ENCODE measurements around the gene FAHD2B.
A peak's percentile ranks its signal among the peaks of the same experiment; 100 is the strongest.
"Not testable (repeated sequence)": the region's sequence is repeated elsewhere in the genome, so short reads cannot be mapped to it uniquely, and the experiment has no call there.

Gene FAHD2B

GRCh38 chr2:97094772-97095611 is at the start of gene FAHD2B:
FAHD2B (minus strand) TSS chr2:97094882; CDS start chr2:97091706, 3,176 bp downstream.
- not testable (repeated sequence) for H3K9me3 ChIP-seq (replicated peaks in 1 of 11); H3K27ac ChIP-seq; H4K20me1 ChIP-seq; H3K36me3 ChIP-seq; H3K27me3 ChIP-seq
- Histone ChIP-seq H3K4me1 (peaks cover 7 to 21% (median 14%) of the 10 kb centered on the region in 10 experiments; a peak in 18 of 20 replicates), H3K9ac (peak within 1 kb of the TSS; percentile 42 to 66 (median 54); a peak in 18 of 22 replicates), H3K4me3 (peak within 1 kb of the TSS; percentile 42 to 63 (median 52)), H3K4me2 (peak within 1 kb of the TSS; percentile 73 to 89 (median 80))

DNA sequence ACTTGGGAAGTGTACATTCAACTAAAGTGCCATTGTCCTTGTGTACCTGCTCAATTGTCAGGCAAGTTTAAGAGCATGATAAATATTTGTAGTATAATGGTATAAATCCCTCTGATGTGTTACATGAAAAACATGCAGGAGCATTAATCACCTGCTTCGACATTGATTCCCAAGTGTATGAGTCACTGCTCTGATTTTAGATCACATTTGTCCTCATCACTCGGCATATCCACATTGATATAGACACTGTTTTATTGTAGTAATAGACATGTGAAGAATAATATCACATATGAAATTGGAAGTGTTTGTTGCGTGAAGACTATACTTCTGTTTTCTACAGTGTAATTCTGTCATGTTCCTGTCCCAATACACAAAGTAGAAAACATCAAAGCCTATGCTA is 49.3 kb upstream of the FAHD2B start:
- H3K9me3 ChIP-seq (replicated peaks in 1 of 11); H3K27ac ChIP-seq; H3K27me3 ChIP-seq; H3K9ac ChIP-seq; H3K4me3 ChIP-seq; H4K20me1 ChIP-seq; H3K4me1 ChIP-seq; H3K4me2 ChIP-seq: not testable (repeated sequence)
- peaks cover 0 to 31% (median 17%) of the 10 kb centered on the region in 11 experiments; a peak in 17 of 22 replicates for H3K36me3 ChIP-seq

GRCh38 chr2:97129090-97129489 is 34.4 kb upstream of the FAHD2B start:
- H3K4me1 ChIP-seq, H3K27me3 ChIP-seq, H3K9ac ChIP-seq, H3K4me2 ChIP-seq, H3K27ac ChIP-seq, H4K20me1 ChIP-seq, H3K4me3 ChIP-seq: not testable (repeated sequence)
- H3K36me3 ChIP-seq = peaks cover 0 to 14% (median 5%) of the 10 kb centered on the region in 11 experiments; a peak in 8 of 22 replicates
- H3K9me3 ChIP-seq (replicated peaks in 1 of 11) = peaks cover 0 to 14% (median 0%) of the 10 kb centered on the region in 11 experiments; a peak in 4 of 22 replicates

DNA sequence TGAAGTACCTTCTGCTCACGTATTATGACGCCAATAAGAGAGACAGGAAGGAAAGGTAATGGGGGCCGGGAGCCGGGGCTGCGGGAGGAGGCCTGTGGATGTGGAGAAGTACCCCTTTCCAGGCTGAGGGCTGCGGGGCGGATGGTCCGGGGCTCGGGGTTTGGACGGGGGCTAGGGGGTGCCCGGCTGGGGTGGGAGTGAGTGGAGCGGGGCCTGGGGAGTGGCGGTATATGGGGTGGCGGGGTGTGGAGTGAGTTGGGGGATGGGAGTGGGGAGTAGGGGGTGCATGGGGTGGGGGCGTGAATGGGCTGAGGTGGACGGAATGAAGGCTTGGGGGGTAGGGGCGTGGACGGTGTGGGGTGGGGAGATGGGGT is 19.2 kb upstream of the FAHD2B start:
- H3K9me3 ChIP-seq (replicated peaks in 1 of 11) = not testable (repeated sequence)
- H3K27ac ChIP-seq = peak overlapping the region in 10 of 11 experiments; percentile 55 to 87 (median 81); a peak in 21 of 22 replicates

DNA sequence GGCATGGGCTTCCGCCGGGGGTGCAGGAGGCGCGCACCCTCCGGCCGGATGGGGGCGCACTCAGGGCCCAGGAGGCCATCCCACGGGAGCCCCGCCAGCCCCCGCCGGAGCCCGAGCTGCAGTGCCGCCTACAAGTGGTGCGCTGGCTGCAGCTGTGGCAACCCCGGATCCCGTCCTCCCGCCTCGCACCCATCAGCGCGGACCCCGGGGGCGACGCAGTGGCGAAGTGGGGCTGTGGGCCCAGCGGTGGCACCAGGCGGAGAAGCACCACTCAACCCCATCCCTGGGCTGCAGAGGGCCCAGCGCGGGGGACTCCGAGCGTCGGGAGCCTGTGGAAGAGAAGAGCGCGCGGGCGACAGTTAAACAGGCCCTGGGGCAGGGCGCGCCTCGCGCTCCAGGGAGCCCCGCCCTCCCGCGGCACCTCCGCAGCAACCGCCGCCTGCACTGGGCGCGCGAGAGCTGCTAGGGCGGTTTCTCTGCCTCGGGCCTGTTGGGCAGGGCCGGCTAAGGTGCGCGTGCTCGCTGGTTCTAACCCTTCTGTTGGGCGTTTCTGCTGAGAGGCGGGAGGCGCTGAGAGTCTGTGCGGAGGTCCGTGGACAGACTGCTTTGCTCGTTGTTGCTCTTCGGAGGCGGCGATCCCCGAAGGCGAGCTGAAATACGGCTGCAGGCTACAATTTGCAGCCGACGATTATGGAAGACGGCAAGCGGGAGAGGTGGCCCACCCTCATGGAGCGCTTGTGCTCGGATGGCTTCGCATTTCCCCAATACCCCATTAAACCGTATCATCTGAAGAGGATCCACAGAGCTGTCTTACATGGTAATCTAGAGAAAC is 18.6 kb upstream of the FAHD2B start, which contains the start of gene ANKRD36:
TSS of gene ANKRD36 (plus strand) at position 104 of the 832 bp plus-strand sequence. CDS start at position 691, 587 bp downstream.
- Histone ChIP-seq H3K27ac (peak within 1 kb of the TSS; percentile 65 to 87 (median 81); a peak in 21 of 22 replicates), H3K4me1 (peaks cover 0 to 17% (median 9%) of the 10 kb centered on the region in 10 experiments; a peak in 13 of 20 replicates), H3K9ac (peak within 1 kb of the TSS; percentile 76 to 85 (median 83)), H3K4me2 (peak within 1 kb of the TSS; percentile 90 to 99 (median 97)), H3K4me3 (peak within 1 kb of the TSS; percentile 65 to 80 (median 71))
- not testable (repeated sequence) for H3K36me3 ChIP-seq; H3K27me3 ChIP-seq; H4K20me1 ChIP-seq; H3K9me3 ChIP-seq (replicated peaks in 1 of 11)

More for the DNA sequence above, 19.2 kb upstream of the FAHD2B start:
- Histone ChIP-seq H3K4me1 (peaks cover 0 to 13% (median 4%) of the 10 kb centered on the region in 10 experiments; a peak in 13 of 20 replicates), H3K4me2 (peak overlapping the region; percentile 32 to 99 (median 95); a peak in 20 of 22 replicates), H3K9ac (peak overlapping the region; percentile 76 to 85 (median 83)), H3K4me3 (peak overlapping the region; percentile 65 to 80 (median 71))
- not testable (repeated sequence) for H3K27me3 ChIP-seq, H4K20me1 ChIP-seq, H3K36me3 ChIP-seq

GRCh38 chr2:97112320-97113049 is 17.8 kb upstream of the FAHD2B start:
- Histone ChIP-seq H3K4me1 (peaks cover 0 to 17% (median 9%) of the 10 kb centered on the region in 10 experiments; a peak in 13 of 20 replicates), H3K4me3 (peak overlapping the region; percentile 65 to 80 (median 71)), H3K9ac (peak overlapping the region; percentile 76 to 85 (median 83)), H3K4me2 (peak overlapping the region; percentile 90 to 99 (median 97)), H3K27ac (peak overlapping the region; percentile 65 to 87 (median 81); a peak in 21 of 22 replicates)
- H3K9me3 ChIP-seq (replicated peaks in 1 of 11); H3K27me3 ChIP-seq; H3K36me3 ChIP-seq; H4K20me1 ChIP-seq: not testable (repeated sequence)

DNA sequence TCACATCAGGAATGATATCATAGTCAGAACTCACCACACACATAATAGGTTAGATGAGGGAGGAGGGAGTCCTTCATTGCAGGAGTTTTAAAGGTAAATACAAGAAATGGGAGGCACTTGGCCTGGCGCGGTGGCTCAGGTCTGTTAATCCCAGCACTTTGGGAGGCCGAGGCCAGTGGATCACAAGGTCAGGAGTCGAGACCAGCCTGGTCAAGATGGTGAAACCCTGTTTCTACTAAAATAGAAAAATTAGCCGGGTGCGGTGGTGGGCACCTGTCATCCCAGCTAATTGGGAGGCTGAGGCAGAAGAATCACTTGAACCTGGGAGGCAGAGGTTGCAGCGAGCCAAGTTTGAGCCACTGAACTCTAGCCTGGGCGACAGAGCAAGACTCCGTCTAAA is 16.6 kb upstream of the FAHD2B start:
- H3K27me3 ChIP-seq; H3K36me3 ChIP-seq; H3K27ac ChIP-seq; H3K9ac ChIP-seq; H3K9me3 ChIP-seq (replicated peaks in 1 of 11); H4K20me1 ChIP-seq; H3K4me3 ChIP-seq; H3K4me2 ChIP-seq: not testable (repeated sequence)
- H3K4me1 ChIP-seq = peaks cover 0 to 17% (median 9%) of the 10 kb centered on the region in 10 experiments; a peak in 13 of 20 replicates

- Histone ChIP-seq H3K9me3 (replicated peaks in 1 of 11) (peaks cover 7 to 18% (median 12%) of the 10 kb centered on the region in 11 experiments; a peak in 19 of 22 replicates), H3K4me1 (peaks cover 0 to 17% (median 9%) of the 10 kb centered on the region in 10 experiments; a peak in 12 of 20 replicates)
- not testable (repeated sequence) for H3K36me3 ChIP-seq, H3K27me3 ChIP-seq, H4K20me1 ChIP-seq, H3K27ac ChIP-seq, H3K4me2 ChIP-seq, H3K9ac ChIP-seq, H3K4me3 ChIP-seq
Observed at GRCh38 chr2:97106878-97107277, 12.2 kb upstream of the FAHD2B start.

GRCh38 chr2:97098786-97099372 is 4.2 kb upstream of the FAHD2B start:
- H4K20me1 ChIP-seq, H3K9ac ChIP-seq, H3K4me2 ChIP-seq, H3K36me3 ChIP-seq, H3K4me3 ChIP-seq, H3K27me3 ChIP-seq, H3K27ac ChIP-seq: not testable (repeated sequence)
- Histone ChIP-seq H3K9me3 (replicated peaks in 1 of 11) (peaks cover under 1 to 11% (median 4%) of the 10 kb centered on the region in 11 experiments; a peak in 19 of 22 replicates), H3K4me1 (peaks cover 7 to 14% (median 11%) of the 10 kb centered on the region in 10 experiments; a peak in 18 of 20 replicates)
